Measurements from ENCODE around the gene TTC6. TPM values are rescaled to one million over a fixed set of nuclear protein-coding genes. Genes with fewer than 3 reads are reported as not detected.

The TTC6 gene
- total and polyA plus RNA-seq, 4 donors = 0.74 to 21.7 (median 3.6) TPM

GRCh38 chr14:37610945-37611523 lies 15.6 kb downstream of the TTC6 start:
- DNase-seq (ENCODE audit: low spot score) = no peak
- peak overlapping the region in 1 of 3 donors; percentile 18 for H3K4me3 ChIP-seq (ENCODE audit: low read depth in 1 of 3, low read length in 3 of 3)
- no peak overlapping the region for H3K27ac ChIP-seq (ENCODE audit: low read depth in 1 of 2, low read length in 2 of 2)
- WGBS = 57% methylated on average over 52 of the region's 52 CpGs
- peaks cover 0 to 6% (median under 1%) of the 10 kb centered on the region in 4 donors for H3K36me3 ChIP-seq (ENCODE audit: control insufficient read depth in 4 of 4, insufficient read depth in 3 of 4, low read depth in 1 of 4, low read length in 3 of 4)
- no peak overlapping the region for H3K9ac ChIP-seq (ENCODE audit: low read depth in 1 of 2, low read length in 2 of 2)
- H3K4me1 ChIP-seq (ENCODE audit: control insufficient read depth in 4 of 4, insufficient read depth in 4 of 4, low read length in 3 of 4) = no peaks in the 10 kb centered on the region
- no peak for TF ChIP-seq YY1 (IDR thresholded peaks at IDR 0.05)
- no peak for TF ChIP-seq CTCF (IDR thresholded peaks at IDR 0.05; ENCODE audit: low read depth, low read length, missing input control)
- no peak for TF ChIP-seq REST (IDR thresholded peaks at IDR 0.05)
- no peak for TF ChIP-seq SP1 (IDR thresholded peaks at IDR 0.05)
- no peak for TF ChIP-seq RAD21 (IDR thresholded peaks at IDR 0.05)
- no peak for TF ChIP-seq EGR1 (IDR thresholded peaks at IDR 0.05; ENCODE audit: low read depth in 2 of 2)
- TF ChIP-seq FOXA1 (IDR thresholded peaks at IDR 0.05) = no peak
- no peak for TF ChIP-seq MAX (IDR thresholded peaks at IDR 0.05)
- no peak for TF ChIP-seq ZBTB33 (IDR thresholded peaks at IDR 0.05)
- TF ChIP-seq GABPA (IDR thresholded peaks at IDR 0.05 in 1 of 2, conservative IDR thresholded peaks at IDR 0.05 in 1 of 2) = no peak
- TF ChIP-seq JUND (IDR thresholded peaks at IDR 0.05) = no peak
- no peak for TF ChIP-seq HNF4A (conservative IDR thresholded peaks at IDR 0.05)
- no peak for TF ChIP-seq RXRA (IDR thresholded peaks at IDR 0.05)
- TF ChIP-seq NR2F2 (IDR thresholded peaks at IDR 0.05) = no peak
- TF ChIP-seq FOXA2 (IDR thresholded peaks at IDR 0.05) = no peak
- no peak for TF ChIP-seq HNF4G (IDR thresholded peaks at IDR 0.05)
- TF ChIP-seq ATF3 (IDR thresholded peaks at IDR 0.05) = no peak
- no peak for TF ChIP-seq TAF1 (conservative IDR thresholded peaks at IDR 0.05)
- no peaks in the 10 kb centered on the region for H3K27me3 ChIP-seq (ENCODE audit: control insufficient read depth in 4 of 4, insufficient read depth in 4 of 4, low read length in 3 of 4)
- peaks cover 3 to 13% (median 5%) of the 10 kb centered on the region in 4 donors for H3K9me3 ChIP-seq (ENCODE audit: control insufficient read depth in 4 of 4, low read length in 3 of 4)

All from liver (tissue), 9 donors.